ENCODE data around the gene PPIP5K1.

The PPIP5K1 gene

DNA sequence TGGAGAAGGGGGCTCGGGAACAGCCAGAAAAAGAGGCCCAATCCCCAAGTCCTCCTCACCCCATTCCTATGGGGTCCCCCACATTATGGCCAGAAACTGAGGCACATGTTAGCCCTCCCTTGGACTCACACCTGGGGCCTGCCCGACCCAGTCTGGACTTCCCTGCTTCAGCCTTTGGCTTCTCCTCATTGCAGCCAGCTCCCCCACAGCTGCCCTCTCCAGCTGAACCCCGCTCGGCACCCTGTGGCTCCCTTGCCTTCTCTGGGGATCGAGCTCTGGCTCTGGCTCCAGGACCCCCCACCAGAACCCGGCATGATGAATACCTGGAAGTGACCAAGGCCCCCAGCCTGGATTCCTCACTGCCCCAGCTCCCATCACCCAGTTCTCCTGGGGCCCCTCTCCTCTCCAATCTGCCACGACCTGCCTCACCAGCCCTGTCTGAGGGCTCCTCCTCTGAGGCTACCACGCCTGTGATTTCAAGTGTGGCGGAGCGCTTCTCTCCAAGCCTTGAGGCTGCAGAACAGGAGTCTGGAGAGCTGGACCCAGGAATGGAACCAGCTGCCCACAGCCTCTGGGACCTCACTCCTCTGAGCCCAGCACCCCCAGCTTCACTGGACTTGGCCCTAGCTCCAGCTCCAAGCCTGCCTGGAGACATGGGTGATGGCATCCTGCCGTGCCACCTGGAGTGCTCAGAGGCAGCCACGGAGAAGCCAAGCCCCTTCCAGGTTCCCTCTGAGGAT is 62.0 kb downstream of the PPIP5K1 start:
- H3K27ac ChIP-seq: no peak overlapping the region
- no peak for TF ChIP-seq CTCF (conservative IDR thresholded peaks at IDR 0.05)

DNA sequence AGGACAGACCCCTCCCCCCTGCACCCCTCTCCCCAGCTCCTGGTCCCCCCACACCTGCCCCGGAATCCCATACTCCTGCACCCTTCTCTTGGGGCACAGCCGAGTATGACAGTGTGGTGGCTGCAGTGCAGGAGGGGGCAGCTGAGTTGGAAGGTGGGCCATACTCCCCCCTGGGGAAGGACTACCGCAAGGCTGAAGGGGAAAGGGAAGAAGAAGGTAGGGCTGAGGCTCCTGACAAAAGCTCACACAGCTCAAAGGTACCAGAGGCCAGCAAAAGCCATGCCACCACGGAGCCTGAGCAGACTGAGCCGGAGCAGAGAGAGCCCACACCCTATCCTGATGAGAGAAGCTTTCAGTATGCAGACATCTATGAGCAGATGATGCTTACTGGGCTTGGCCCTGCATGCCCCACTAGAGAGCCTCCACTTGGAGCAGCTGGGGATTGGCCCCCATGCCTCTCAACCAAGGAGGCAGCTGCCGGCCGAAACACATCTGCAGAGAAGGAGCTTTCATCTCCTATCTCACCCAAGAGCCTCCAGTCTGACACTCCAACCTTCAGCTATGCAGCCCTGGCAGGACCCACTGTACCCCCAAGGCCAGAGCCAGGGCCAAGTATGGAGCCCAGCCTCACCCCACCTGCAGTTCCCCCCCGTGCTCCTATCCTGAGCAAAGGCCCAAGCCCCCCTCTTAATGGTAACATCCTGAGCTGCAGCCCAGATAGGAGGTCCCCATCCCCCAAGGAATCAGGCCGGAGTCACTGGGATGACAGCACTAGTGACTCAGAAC is 62.8 kb downstream of the PPIP5K1 start:
- H3K27ac ChIP-seq: no peak overlapping the region
- no peak for TF ChIP-seq CTCF (conservative IDR thresholded peaks at IDR 0.05)

DNA sequence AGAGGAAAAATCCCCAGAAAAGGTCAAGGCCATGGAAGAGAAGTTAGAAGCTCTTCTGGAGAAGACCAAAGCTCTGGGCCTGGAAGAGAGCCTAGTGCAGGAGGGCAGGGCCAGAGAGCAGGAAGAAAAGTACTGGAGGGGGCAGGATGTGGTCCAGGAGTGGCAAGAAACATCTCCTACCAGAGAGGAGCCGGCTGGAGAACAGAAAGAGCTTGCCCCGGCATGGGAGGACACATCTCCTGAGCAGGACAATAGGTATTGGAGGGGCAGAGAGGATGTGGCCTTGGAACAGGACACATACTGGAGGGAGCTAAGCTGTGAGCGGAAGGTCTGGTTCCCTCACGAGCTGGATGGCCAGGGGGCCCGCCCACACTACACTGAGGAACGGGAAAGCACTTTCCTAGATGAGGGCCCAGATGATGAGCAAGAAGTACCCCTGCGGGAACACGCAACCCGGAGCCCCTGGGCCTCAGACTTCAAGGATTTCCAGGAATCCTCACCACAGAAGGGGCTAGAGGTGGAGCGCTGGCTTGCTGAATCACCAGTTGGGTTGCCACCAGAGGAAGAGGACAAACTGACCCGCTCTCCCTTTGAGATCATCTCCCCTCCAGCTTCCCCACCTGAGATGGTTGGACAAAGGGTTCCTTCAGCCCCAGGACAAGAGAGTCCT is 63.6 kb downstream of the PPIP5K1 start:
- H3K27ac ChIP-seq: no peak overlapping the region
- TF ChIP-seq CTCF (conservative IDR thresholded peaks at IDR 0.05): no peak

- no peak for TF ChIP-seq CTCF (conservative IDR thresholded peaks at IDR 0.05)
- H3K27ac ChIP-seq: no peak overlapping the region
These were observed 64.9 kb downstream of the PPIP5K1 start for GRCh38 chr15:43525131-43525530.

- H3K27ac ChIP-seq: no peak overlapping the region
- no peak for TF ChIP-seq CTCF (conservative IDR thresholded peaks at IDR 0.05)
These were observed 65.7 kb downstream of the PPIP5K1 start for GRCh38 chr15:43524254-43524845.

- no peak overlapping the region for H3K27ac ChIP-seq
These were observed 66.4 kb downstream of the PPIP5K1 start for GRCh38 chr15:43523646-43524045.

More at GRCh38 chr15:43523646-43524045, 66.4 kb downstream of the PPIP5K1 start:
- TF ChIP-seq CTCF (conservative IDR thresholded peaks at IDR 0.05): no peak
